HG02981 (cell line): ENCODE data around the gene ATF7.

Source experiments
- ATAC-seq: cut with Tn5 transposase; IDR thresholded peaks from one replicate; pipeline ENCODE4 v1.9.1; 2021; ENCODE audit warnings: mild to moderate bottlenecking, moderate library complexity; ENCODE audit not compliant: unreplicated experiment

ATF7 gene

GRCh38 chr12:53504004-53504920 lies 121.9 kb downstream of the ATF7 start:
- no peak for ATAC-seq

DNA sequence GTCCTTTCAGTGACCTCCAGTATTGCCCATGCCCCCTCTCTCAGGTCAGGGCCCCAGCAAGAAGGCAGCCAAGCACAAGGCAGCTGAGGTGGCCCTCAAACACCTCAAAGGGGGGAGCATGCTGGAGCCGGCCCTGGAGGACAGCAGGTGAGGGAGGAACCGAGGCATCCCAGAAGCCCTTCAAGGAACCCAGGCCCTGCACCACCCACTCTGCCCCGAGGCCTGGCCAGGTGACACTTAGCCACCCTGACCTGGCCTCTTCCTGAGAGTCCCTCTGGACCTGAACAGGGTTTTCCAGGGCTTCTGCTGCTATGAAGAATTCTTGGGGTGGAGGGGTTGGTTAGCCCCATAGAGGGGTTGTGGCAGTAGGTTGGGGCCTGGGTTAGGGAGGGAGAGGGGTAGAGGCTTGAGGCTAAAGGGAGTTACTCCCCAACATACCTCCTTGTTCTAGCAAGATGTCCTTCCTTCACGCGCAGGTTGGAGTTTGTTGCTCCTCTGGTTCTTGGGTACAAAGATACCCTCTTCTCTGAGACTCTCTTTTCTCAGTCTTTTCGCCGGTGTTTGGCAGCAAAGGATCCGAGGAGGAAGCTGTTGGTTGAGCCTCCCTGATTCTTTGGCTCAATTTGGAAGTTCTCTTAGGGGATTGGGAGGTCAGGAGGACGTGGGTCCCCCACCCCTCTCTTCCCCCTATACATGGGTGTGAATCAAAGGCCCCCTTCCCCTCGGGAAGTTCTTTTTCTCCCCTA lies 123.0 kb downstream of the ATF7 start:
- no peak for ATAC-seq

DNA sequence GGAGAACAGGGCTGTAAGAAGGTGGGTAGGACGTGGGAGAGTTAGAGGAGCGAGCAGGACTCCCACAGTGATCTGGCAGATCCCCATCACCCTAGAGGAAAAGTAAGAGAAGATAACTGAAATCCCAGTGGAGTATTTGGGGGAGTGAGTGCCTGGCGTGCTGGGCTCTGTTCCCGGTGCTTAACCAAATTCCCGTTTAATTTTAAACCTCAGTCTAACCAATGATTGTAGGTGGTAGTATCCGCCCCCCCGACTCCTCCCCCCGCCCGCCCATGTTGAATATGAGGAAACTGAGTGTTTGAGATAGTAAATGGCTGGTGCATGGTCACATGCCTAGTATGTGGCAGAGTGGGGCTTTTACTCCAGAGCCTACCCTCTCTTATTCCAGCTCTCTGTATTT lies 123.9 kb downstream of the ATF7 start:
- no peak for ATAC-seq

DNA sequence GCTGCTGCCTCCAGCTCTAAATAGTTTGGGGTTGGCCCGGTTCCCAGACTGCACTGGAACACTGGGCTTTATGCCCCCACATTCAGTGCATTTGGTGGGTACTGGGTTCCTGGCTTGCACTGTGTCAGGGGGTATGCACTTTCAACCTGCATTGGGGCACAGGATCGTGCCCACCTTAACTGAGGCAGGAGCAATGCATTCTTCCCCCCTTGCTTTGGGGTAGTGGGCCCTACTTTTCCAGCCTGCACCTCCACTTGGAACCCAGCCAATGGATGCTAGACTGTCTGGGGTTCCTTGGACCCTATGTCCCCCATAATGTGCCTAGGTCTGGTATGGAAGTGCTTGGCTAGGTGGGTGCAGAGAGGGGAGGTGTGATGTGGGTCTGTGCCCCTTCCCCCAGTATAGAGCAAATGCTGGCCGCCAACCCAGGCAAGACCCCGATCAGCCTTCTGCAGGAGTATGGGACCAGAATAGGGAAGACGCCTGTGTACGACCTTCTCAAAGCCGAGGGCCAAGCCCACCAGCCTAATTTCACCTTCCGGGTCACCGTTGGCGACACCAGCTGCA lies 124.5 kb downstream of the ATF7 start:
- ATAC-seq: no peak

GRCh38 chr12:53500776-53501614 lies 125.2 kb downstream of the ATF7 start, which contains the start of gene TARBP2:
TARBP2 (plus strand) TSS chr12:53501283; CDS start chr12:53501409, 126 bp downstream.
- ATAC-seq: peak; percentile 79

DNA sequence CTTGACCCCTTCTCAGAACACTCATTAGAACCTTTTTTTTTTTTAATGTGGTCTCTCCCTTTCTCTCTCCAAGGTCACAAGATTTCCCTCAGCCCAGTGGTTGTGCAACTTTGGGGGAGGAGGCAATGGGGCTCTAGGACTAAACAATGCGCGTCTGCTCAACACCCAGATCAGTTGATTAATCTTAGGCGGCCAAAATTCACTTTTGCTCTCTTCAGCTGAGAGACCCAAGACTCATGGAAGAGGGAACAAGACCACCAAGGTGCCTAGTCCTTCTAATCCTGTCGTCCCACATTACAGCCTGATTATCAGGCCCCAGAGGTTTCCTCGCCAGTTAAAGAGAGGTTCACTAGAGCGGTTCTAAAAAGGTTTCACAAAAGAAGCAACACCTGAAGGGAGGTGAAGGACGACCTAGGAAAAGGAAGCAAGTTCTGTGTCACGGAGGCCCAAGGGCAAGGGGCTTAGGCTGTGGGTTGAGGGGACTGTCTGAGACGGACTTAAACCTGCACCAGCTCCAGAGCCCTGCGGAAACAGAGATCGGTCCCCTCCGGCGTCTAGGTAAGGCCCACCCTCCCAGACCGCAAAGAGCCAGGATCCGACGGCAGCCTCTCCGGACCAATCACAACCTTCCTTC lies 125.9 kb downstream of the ATF7 start:
- no peak for ATAC-seq

DNA sequence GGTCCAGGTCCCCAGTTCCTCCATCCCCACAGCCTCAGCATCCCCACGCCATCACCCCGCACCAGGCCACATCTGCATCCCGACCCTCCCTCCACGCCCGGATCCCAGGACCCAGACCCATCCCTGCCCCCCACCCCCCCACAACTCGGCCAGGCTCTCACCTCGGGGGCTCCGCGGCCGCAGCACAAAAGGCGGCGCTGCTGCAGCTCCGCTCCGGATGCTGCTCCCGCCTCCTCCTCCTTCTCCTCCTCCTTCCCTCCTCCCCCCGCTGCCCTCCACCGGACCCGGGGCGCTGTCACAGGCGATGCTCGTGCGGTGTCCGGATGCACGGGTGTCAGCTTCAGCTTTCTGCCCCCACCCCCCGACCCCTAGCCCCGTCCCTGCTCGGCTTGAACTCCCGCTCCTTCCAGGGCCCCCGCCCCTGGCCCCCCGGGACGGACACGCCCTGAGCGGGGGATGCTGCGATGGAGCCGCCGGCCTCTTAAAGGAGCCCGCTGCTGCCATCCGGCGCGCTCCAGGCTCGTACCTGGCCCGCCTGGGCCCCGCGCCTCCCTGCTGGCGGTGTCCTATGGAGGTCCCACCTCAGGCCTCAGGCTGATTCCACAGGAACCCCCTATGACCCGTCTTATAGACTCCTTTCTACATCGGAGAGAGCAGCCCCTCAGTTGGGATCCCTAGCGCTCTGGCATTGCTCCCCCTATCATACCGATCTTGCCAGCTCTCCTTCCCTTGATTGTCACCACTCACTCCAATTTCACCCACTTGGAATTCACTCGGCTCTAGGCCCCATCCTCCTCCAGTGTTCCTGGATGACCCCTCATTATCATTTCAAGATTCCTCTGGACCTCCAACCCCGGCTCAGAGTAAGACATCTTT lies 126.7 kb downstream of the ATF7 start, which contains the start of gene MAP3K12:
TSS of gene MAP3K12 (minus strand) at position 193 of the 876 bp plus-strand sequence. CDS start 12,067 bp downstream, outside the sequence.
- no peak for ATAC-seq

DNA sequence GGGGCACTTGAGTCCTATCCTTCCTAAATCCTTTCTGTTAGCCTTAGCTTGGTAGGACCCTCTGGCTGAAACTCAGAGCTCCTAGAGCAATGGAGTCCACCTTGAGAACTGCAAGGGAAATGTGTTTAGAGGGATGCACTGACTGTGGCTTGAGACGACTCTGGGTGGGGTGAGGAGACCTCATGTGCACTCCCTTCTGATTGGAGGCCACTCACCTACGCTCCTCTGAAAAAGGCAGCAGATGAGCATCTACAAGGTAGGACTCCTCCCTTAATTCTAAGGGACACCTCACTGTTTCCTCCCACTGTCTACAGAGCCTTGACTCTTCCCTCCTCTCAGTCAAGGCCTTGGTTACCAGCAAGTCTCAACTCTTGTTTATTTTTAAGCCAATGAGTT lies 127.9 kb downstream of the ATF7 start:
- no peak for ATAC-seq

GRCh38 chr12:53497461-53497860 lies 128.7 kb downstream of the ATF7 start:
- ATAC-seq: no peak

DNA sequence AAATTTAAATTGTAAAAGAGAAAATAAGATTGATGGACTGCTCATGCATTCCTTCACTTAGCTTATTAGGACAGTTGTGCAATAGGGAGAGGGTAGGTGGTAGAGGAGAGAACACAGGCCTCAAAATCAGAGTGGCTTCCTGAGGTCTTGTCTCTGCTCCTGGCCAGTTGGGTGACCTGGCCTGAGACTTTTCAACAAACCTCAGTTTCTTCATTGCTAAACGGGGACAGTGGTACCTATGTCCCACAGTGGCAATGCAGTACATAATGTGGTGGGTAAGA lies 129.5 kb downstream of the ATF7 start:
- ATAC-seq: no peak

- ATAC-seq: no peak
Measured at GRCh38 chr12:53495903-53496751, 130.1 kb downstream of the ATF7 start.

GRCh38 chr12:53493610-53494391 lies 132.4 kb downstream of the ATF7 start:
- ATAC-seq: no peak

DNA sequence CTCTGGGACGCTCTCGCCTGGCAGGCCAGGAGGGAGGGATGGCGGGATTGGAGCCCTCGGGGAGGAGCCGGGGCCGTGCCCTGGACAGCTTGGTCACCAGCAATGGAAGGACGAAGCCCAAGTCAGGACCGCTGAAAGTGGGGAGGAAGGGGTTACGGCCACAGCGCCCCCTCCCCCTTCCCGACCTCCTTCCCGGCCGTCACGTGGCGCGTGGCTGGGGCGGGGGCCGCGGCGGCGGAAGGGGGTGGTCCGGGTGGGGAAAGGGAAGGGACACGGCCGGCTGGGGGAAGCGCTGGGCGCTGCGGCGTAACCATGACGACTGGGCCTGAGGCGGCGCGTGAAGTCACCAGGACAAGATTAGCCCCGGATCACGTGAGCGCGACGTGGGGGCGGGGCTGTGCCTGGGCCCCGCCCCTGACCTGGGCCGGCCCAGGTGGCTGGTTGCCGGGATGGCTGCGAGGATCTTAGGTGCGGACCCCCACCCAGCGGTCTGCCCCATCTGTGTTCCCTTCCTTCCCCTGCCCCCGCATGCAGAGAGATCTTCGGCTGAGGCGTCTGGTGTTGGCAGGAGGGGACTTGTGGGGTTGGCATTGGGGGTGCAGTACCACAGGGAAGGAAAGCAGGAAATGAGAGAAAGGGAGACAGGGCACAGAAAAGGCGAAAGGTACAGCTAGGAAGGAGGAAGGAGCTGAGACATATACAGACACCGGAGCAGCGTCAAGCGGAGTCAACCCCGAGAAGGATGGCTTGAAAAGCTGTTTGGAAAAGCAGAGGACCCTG lies 133.2 kb downstream of the ATF7 start:
- peak; percentile 92 for ATAC-seq

DNA sequence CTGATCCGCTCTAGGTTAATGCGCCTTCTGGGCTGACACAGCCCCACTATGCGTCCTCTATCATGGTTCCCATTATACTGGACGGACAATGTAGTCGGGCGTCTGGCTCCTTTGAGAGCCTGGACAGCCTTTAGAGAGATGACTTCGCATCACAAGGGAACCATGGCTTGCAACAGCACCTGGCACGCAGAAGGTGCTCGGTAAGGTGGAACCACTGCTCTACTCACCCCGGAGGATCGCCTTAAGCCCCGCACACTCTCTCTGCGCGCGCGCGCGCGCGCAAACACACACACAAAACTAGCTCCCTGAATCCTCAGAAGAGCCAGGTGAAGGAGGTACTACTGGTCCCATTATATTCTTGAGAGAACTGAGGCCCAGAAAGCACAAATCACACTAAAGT lies 134.0 kb downstream of the ATF7 start:
- ATAC-seq: no peak

GRCh38 chr12:53489242-53489864 lies 136.8 kb downstream of the ATF7 start:
- ATAC-seq: no peak

DNA sequence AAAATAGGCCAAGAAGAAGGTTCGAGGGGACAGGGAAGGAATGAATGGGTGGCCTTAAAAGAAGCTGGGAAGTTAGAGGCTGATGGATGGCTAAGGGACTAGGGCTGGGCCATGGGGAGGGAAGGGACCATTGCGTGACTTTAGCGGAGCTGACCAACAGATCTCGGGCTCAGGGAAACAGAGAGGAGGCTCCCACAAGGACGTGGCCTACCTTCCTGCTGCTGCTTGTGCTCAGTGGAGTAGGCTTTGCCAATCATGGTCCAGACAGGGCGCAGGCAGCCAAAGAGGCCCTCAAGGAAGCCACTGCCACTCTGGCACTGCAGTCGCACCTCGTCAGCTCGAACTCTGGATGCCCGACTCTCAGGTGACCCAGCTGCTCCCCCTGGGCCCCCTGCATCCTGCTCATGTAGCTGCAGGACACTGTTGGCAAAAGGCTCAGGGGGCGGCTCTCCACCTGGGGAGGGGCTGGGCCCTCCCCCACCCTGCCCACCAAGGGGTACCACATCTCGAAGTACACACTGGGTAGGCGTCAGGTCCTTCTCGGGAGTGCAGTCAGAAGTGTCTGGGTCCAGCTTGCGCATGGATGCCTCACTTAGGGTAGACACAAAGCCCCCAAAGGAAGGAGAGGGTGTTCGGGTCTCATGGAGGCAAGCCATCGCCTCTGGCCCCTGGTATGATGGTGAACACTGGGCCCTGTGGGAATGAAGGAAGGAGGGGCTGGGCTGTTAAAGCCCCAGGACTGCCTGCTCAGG lies 139.3 kb downstream of the ATF7 start:
- ATAC-seq: no peak
